Common myeloid progenitor, CD34-positive (primary cell): ENCODE data around the gene IRF5.

ENCODE experiments used
- CTCF ChIA-PET: fragments of 350-600 bp; sonication (Branson Sonifier 250); formaldehyde crosslinking; loops from one replicate; lab custom pipeline; 2021; ENCODE audit warnings: antibody characterized with exemption; lab: Charles Lee
- POLR2A ChIA-PET: fragments of 350-600 bp; sonication (Branson Sonifier 250); formaldehyde crosslinking; loops from one replicate; lab custom pipeline; 2021; ENCODE audit warnings: antibody characterized with exemption; lab: Charles Lee
- DNase-seq, 3 donors: peaks; one replicate each; pipeline versions ENCODE4 v3.0.0 to v3.0.0-alpha.2; 2013
- H3K27ac ChIP-seq, 2 experiments: 1 replicate in 1 of 2; 2 replicates in 1 of 2; pipeline ENCODE4 v1.7.0; 2013; ENCODE audit warnings: inconsistent platforms in 2 of 2, low read length in 2 of 2, mild to moderate bottlenecking in 2 of 2, low read depth in 1 of 2, moderate library complexity in 1 of 2; ENCODE audit not compliant: severe bottlenecking in 2 of 2, insufficient read depth in 1 of 2, poor library complexity in 1 of 2
- H3K27me3 ChIP-seq, 5 experiments: replicated peaks in 2 of 5; 1 replicate in 3 of 5; 2 replicates in 2 of 5; pipeline versions ENCODE4 v1.6.1 to v1.7.0; 2013; ENCODE audit warnings: low read length in 4 of 5, mild to moderate bottlenecking in 2 of 5, moderate library complexity in 2 of 5, inconsistent platforms in 1 of 5; ENCODE audit not compliant: insufficient read depth in 5 of 5, control insufficient read depth in 4 of 5
- H3K36me3 ChIP-seq, 4 experiments: 1 replicate in 2 of 4; 2 replicates in 2 of 4; pipeline versions ENCODE4 v1.6.1 to v1.7.0; 2013; ENCODE audit warnings: low read length in 3 of 4, control low read depth in 1 of 4, mild to moderate bottlenecking in 1 of 4; ENCODE audit not compliant: control insufficient read depth in 4 of 4, insufficient read depth in 4 of 4
- H3K4me1 ChIP-seq, 4 experiments: 1 replicate in 3 of 4; 2 replicates in 1 of 4; pipeline versions ENCODE4 v1.6.1 to v1.7.1; 2013; ENCODE audit warnings: low read length in 3 of 4, mild to moderate bottlenecking in 3 of 4, control low read depth in 1 of 4, inconsistent platforms in 1 of 4, moderate library complexity in 1 of 4; ENCODE audit not compliant: control insufficient read depth in 4 of 4, insufficient read depth in 4 of 4; ENCODE audit errors: control extremely low read depth in 1 of 4
- H3K4me3 ChIP-seq, 7 experiments: 1 replicate in 4 of 7; 2 replicates in 3 of 7; pipeline versions ENCODE4 v1.5.1 to v1.7.0; 2013; ENCODE audit warnings: mild to moderate bottlenecking in 7 of 7, low read length in 6 of 7, moderate library complexity in 6 of 7, inconsistent platforms in 2 of 7, low read depth in 2 of 7, control low read depth in 1 of 7; ENCODE audit not compliant: insufficient read depth in 4 of 7, control insufficient read depth in 1 of 7; ENCODE audit errors: extremely low read depth in 1 of 7
- H3K9me3 ChIP-seq, 5 experiments: 1 replicate in 4 of 5; 2 replicates in 1 of 5; pipeline versions ENCODE4 v1.6.1 to v1.7.1; 2013; ENCODE audit warnings: low read length in 4 of 5, mild to moderate bottlenecking in 2 of 5, inconsistent platforms in 1 of 5, low read depth in 1 of 5, moderate library complexity in 1 of 5; ENCODE audit not compliant: control insufficient read depth in 4 of 5, insufficient read depth in 2 of 5; ENCODE audit errors: control extremely low read depth in 1 of 5
- WGBS: methylation state at CpG from one replicate; pipeline ENCODE4 v1.1.5; 2013; ENCODE audit not compliant: insufficient coverage; 5-methylcytosine and 5-hydroxymethylcytosine counted together

The IRF5 gene

DNA sequence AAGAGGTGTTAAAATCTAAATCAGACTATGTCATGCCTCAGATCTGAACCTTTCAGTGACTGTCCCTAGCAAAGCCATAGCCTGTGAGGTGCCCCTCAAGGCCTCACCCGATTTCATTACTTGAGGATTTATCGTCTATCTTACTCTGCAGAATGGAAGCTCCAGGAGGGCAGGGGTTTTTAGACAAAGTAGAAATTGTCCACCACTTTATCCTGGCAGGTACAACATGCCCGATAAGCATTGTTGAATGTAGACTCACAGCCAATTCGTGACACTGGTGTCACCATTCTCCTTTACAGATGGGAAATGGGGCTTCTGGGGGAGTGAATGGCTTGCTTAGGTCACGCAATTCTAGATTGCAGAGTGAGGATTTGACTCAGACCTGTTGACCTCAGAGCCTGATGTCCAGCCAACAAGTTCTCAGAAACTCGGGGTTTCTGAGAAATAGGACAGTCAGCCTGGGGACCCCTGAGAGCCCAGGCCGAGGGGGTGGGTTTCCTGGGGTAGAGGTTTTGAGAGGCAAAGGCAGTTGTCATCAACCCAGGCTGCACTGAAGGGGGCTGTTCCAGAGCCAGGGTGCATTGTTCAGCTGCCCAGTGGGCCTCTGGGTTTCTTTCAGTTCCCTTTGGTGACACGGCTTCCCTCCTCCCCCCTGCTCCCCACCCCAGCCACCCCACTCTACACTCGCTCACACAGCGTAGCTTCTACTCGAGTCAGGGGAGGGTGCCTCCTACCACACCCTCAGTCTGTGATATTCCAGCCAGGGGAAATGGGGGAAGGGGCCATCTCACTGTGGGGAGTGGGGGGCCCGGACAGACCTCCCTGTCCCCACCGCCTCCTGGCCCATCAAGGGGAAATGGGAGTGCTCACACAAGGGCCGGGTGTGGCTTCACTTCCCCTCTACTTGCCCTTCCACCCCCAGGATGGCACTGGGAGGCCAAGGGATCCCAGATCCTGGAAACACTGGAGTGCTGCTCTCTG, 3.1 kb upstream of the IRF5 start:
- ChIA-PET CTCF (interaction anchor here (1.0 to 3.3 kb wide), 4 partner anchors 10 to 24 kb away, joined by 3 to 23 read pairs (median 5); partner anchors contain the start of gene KCP), POLR2A (no interaction called here)
- peak in 2 of 3 donors; percentile 58 to 67 for DNase-seq
- no peaks in the 10 kb centered on the region for H3K27me3 ChIP-seq
- no peaks in the 10 kb centered on the region for H3K9me3 ChIP-seq
- peak overlapping the region; percentile 27 to 34 for H3K27ac ChIP-seq
- H3K4me3 ChIP-seq = peak overlapping the region in 2 of 7 experiments; percentile 23 to 24
- 62% methylated on average over 7 of the region's 14 CpGs for WGBS
- peaks cover 0 to 64% (median 57%) of the 10 kb centered on the region in 4 experiments for H3K4me1 ChIP-seq
- no peaks in the 10 kb centered on the region for H3K36me3 ChIP-seq

DNA sequence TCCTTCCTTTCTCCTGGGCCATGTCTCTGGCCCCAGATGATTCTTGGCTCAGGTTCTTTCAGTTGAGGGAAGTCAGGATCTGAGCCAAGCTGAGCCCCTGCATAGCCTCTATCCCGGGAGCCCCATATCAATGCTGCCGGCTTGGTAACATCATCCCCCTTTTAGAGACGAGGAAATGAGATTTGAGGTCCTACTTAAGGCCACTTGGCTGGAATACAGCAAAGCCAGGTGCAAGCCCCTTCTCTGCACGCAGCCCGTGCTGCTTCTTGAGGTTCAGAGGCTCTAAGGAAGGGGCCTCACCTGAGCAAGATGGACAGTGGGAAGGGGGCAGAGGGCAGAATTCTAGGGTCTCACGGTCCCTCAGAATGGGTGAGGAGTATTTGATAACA, 2.4 kb upstream of the IRF5 start:
- Histone ChIP-seq H3K9me3 (no peaks in the 10 kb centered on the region), H3K36me3 (no peaks in the 10 kb centered on the region), H3K4me1 (peaks cover 0 to 71% (median 63%) of the 10 kb centered on the region in 4 experiments), H3K4me3 (peak overlapping the region in 2 of 7 experiments; percentile 23 to 24), H3K27ac (peak overlapping the region; percentile 27 to 34), H3K27me3 (no peaks in the 10 kb centered on the region)
- ChIA-PET CTCF (interaction anchor here (1.0 to 3.3 kb wide), 2 partner anchors 11 to 13 kb away, joined by 3 to 23 read pairs; no protein-coding TSS in a partner anchor), POLR2A (no interaction called here)
- 27% methylated on average over 6 of the region's 6 CpGs for WGBS
- peak in 1 of 3 donors; percentile 60 for DNase-seq

DNA sequence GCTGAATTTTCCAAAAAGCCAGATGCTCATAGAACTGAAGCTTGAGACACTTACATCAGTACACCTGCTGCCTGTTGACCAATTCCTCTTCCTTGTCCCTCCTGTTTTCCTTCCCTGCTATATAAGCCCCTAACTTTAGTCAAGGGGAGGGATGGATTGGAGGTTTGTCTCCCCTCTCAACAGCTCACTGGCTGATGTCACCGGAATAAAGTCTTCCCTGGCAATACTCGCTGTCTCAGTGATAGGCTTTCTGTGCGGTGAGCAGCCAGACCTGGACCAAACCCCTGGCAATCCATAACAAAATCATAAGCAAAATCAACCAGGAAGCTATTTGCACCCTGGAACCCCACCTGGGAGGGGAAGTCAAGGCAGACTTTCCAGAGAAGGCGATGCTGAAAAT, 929 bp upstream of the IRF5 start:
- ChIA-PET POLR2A (no interaction called here), CTCF (interaction anchor here (1.0 to 1.7 kb wide), 2 partner anchors 8 to 10 kb away, joined by 3 to 5 read pairs; no protein-coding TSS in a partner anchor)
- H3K4me1 ChIP-seq = peaks cover 0 to 86% (median 78%) of the 10 kb centered on the region in 4 experiments
- peak overlapping the region in 1 of 7 experiments; percentile 92 for H3K4me3 ChIP-seq
- WGBS = 93% methylated on average over 3 of the region's 4 CpGs
- peaks cover 0 to 1% (median 0%) of the 10 kb centered on the region in 4 experiments for H3K36me3 ChIP-seq
- no peaks in the 10 kb centered on the region for H3K9me3 ChIP-seq
- H3K27ac ChIP-seq = no peak overlapping the region
- no peaks in the 10 kb centered on the region for H3K27me3 ChIP-seq
- no peak for DNase-seq

DNA sequence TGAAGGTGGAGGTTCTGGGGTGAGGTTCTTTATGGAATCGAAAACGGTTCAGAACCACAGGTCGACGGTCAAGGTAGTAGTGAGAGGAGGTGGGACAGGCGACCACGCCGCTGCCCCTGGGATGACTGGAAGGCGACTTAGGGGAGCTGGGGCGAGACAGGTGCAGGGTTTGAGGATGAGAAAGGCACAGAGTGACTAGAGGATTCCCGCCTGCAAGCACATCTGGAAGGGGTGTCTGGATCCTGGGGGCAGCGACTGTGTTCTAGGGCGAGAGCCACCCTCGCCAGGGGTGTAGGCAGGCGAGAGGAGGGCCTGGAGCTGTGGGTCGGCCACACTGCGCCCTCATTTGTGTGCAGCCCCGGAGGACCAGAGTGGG, 468 bp upstream of the IRF5 start:
- Histone ChIP-seq H3K27me3 (no peaks in the 10 kb centered on the region), H3K4me1 (peaks cover 0 to 87% (median 82%) of the 10 kb centered on the region in 4 experiments), H3K36me3 (peaks cover 0 to 6% (median 2%) of the 10 kb centered on the region in 4 experiments), H3K4me3 (peak overlapping the region; percentile 71 to 92 (median 82)), H3K9me3 (no peaks in the 10 kb centered on the region), H3K27ac (peak overlapping the region; percentile 50 to 82)
- WGBS = 64% methylated on average over 17 of the region's 17 CpGs
- POLR2A ChIA-PET = no interaction called here
- no peak for DNase-seq
- CTCF ChIA-PET = interaction anchor here (1.0 to 1.7 kb wide), 2 partner anchors 9 kb away, joined by 3 to 5 read pairs; no protein-coding TSS in a partner anchor

DNA sequence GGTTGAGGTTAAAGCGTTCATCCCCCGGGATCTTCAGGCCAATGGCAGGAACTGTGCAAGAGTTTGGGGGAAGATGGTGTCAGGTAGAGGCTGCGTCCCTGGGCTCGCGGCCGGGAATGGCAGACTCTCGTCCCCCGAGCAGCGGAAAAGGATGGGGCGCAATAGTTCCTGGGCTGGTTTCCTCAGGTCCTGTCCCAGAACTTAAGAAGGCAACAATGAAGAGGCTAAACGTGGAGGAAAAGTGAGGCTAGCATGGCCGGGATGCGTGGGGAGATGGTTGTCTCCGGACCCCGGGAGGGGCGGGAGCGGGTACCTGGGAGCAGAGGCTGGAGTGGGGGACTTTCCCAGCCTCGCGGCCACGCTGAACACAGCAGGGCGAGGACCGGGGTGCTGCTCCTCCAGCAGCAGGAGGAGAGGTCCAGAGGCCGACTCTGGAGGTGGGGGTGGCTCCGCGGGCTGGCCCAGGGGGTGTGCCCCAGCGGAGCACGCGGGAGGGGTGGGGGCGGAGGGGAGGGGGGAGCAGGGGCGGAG, 882 bp downstream of the IRF5 start:
- H3K27ac ChIP-seq = peak overlapping the region; percentile 50 to 82
- H3K36me3 ChIP-seq = peaks cover 0 to 9% (median 4%) of the 10 kb centered on the region in 4 experiments
- H3K4me3 ChIP-seq = peak overlapping the region; percentile 71 to 92 (median 82)
- ChIA-PET POLR2A (no interaction called here), CTCF (no interaction called here)
- peaks cover 0 to 83% (median 76%) of the 10 kb centered on the region in 4 experiments for H3K4me1 ChIP-seq
- WGBS = 1% methylated on average over 15 of the region's 30 CpGs
- DNase-seq = peak in 2 of 3 donors; percentile 21 to 25
- H3K27me3 ChIP-seq = no peaks in the 10 kb centered on the region
- no peaks in the 10 kb centered on the region for H3K9me3 ChIP-seq

DNA sequence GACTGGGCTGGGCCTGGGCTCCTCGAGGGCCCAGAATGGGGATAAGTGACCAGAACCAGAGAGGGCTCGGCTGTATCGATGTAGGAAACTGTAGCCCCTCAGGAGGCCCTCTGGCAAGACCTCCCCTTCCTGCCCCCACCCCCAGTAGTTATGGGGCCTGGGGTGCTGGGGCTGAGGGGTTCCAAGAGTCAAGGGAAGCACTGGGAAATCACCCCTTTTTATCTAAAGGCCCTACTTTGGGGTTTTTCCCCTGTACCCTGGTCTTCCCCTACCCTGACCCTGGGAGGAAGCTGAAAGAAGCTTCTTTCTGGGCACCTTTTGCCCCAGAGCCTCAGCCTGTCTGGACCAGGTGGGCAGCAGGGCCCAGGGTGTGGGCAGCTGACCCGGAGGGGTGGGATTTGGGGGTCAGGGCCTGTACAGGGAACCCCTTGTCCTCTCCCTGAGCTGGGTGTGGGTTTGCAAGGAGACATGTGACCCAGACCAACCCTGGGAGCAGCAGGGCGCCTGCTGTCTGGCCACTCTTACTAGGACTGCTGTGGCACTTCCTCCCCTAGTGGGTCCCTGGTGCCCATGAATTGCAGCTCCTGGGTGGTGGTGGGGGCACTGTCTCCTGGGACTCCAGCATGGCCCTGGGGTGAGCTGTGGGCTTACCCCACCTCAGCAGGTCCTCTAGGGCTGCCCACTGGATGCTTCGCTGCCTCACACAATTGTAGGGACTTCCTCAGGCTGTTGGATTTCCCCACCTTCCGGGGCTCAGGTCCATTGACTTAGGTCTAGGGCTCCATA, 1.5 kb downstream of the IRF5 start:
- Histone ChIP-seq H3K9me3 (no peaks in the 10 kb centered on the region), H3K4me3 (peak overlapping the region in 6 of 7 experiments; percentile 39 to 92 (median 85)), H3K36me3 (peaks cover 0 to 9% (median 4%) of the 10 kb centered on the region in 4 experiments), H3K27ac (peak overlapping the region; percentile 66 to 82), H3K27me3 (no peaks in the 10 kb centered on the region), H3K4me1 (peaks cover 6 to 79% (median 76%) of the 10 kb centered on the region in 4 experiments)
- CTCF ChIA-PET = interaction anchor here (0.6 to 2.6 kb wide), 9 partner anchors 9 to 149 kb away, joined by 3 to 9 read pairs (median 4); no protein-coding TSS in a partner anchor
- WGBS = 68% methylated on average over 2 of the region's 7 CpGs
- POLR2A ChIA-PET = no interaction called here
- peak in 2 of 3 donors; percentile 37 to 44 for DNase-seq
